H1 (cell line): Measurements from ENCODE around the gene BRAT1.

Source experiments
- CTCF ChIP-seq, 3 experiments: IDR thresholded peaks; 1 replicate in 2 of 3; 2 replicates in 1 of 3; pipeline versions ENCODE4 v1.5.1 to v1.6.1; 2011; ENCODE audit warnings: low read length in 3 of 3, mild to moderate bottlenecking in 3 of 3, inconsistent platforms in 2 of 3, low read depth in 1 of 3, moderate library complexity in 1 of 3; ENCODE audit not compliant: insufficient read depth in 1 of 3; ENCODE audit errors: control extremely low read depth in 1 of 3
- EZH2 ChIP-seq: fragments of 200-600 bp; sonication (generic); IDR thresholded peaks from 2 replicates; pipeline ENCODE4 v1.7.1; 2012; ENCODE audit warnings: low read depth, mild to moderate bottlenecking, moderate library complexity, low read length, inconsistent platforms; ENCODE audit not compliant: severe bottlenecking
- KDM5A ChIP-seq: fragments of 200-600 bp; IDR thresholded peaks from 2 replicates; pipeline ENCODE4 v1.7.1; 2012; ENCODE audit warnings: mild to moderate bottlenecking, low read length, inconsistent platforms, mixed read lengths
- MAFK ChIP-seq: IDR thresholded peaks from 2 replicates; pipeline ENCODE4 v1.6.1; 2012; ENCODE audit warnings: low read depth, mild to moderate bottlenecking, improper control_type of control experiment, low read length
- POLR2AphosphoS5 ChIP-seq: IDR thresholded peaks from 2 replicates; pipeline ENCODE4 v1.6.1; 2011; ENCODE audit warnings: low read depth, low read length
- RFX5 ChIP-seq: IDR thresholded peaks from 2 replicates; pipeline ENCODE4 v1.6.1; 2011; ENCODE audit warnings: low read depth, low read length, improper control_type of control experiment, borderline replicate concordance
- SP2 ChIP-seq: IDR thresholded peaks from 2 replicates; pipeline ENCODE4 v1.6.1; 2012; ENCODE audit warnings: mild to moderate bottlenecking, low read length, inconsistent platforms
- TBP ChIP-seq: IDR thresholded peaks from 2 replicates; pipeline ENCODE4 v1.6.1; 2011; ENCODE audit warnings: low read depth, low read length, improper control_type of control experiment
- YY1 ChIP-seq: IDR thresholded peaks from 2 replicates; pipeline ENCODE4 v1.6.1; 2011; ENCODE audit warnings: low read depth, mild to moderate bottlenecking, low read length

GRCh38 chr7:2513702-2514101 lies 41.6 kb downstream of the BRAT1 start:
- TF ChIP-seq CTCF (IDR thresholded peaks at IDR 0.05; ENCODE audit: control extremely low read depth in 1 of 3, insufficient read depth in 1 of 3, low read depth in 1 of 3, low read length in 3 of 3) (no peak), EZH2 (no peak), KDM5A (no peak), POLR2AphosphoS5 (no peak), SP2 (no peak), YY1 (no peak), RFX5 (no peak), TBP (no peak), MAFK (no peak)
